Astrocyte (in vitro differentiated cells and primary cell): ENCODE results near the gene PLA2G2F.

Source experiments
- CTCF ChIP-seq: IDR thresholded peaks from 2 replicates; pipeline ENCODE4 v1.5.1; 2011; ENCODE audit warnings: low read depth, mild to moderate bottlenecking, inconsistent platforms, low read length, moderate library complexity; ENCODE audit not compliant: insufficient read depth
- EZH2 ChIP-seq: IDR thresholded peaks from 2 replicates; pipeline ENCODE4 v1.6.1; 2012; ENCODE audit warnings: mild to moderate bottlenecking, low read length, inconsistent platforms; ENCODE audit not compliant: insufficient read depth

GRCh38 chr1:20105856-20106255, 33.3 kb upstream of the PLA2G2F start:
- TF ChIP-seq EZH2: no peak
- TF ChIP-seq CTCF: no peak
